SK-N-MC (cell line): ENCODE results near the gene MSH5.

Experiments
- EZH2 ChIP-seq: fragments of 200-600 bp; sonication (generic); IDR thresholded peaks from one replicate; pipeline ENCODE4 v1.6.1; 2017; ENCODE audit warnings: antibody characterized with exemption
- FOXP2 ChIP-seq: optimal IDR thresholded peaks from 2 replicates; pipeline ENCODE3; 2011; ENCODE audit warnings: mild to moderate bottlenecking, moderate library complexity; ENCODE audit not compliant: insufficient read depth; ENCODE audit errors: extremely low read length, control extremely low read depth
- POLR2AphosphoS5 ChIP-seq: IDR thresholded peaks from 2 replicates; pipeline ENCODE4 v1.6.1; 2012; ENCODE audit warnings: mild to moderate bottlenecking, low read depth, low read length, borderline replicate concordance

DNA sequence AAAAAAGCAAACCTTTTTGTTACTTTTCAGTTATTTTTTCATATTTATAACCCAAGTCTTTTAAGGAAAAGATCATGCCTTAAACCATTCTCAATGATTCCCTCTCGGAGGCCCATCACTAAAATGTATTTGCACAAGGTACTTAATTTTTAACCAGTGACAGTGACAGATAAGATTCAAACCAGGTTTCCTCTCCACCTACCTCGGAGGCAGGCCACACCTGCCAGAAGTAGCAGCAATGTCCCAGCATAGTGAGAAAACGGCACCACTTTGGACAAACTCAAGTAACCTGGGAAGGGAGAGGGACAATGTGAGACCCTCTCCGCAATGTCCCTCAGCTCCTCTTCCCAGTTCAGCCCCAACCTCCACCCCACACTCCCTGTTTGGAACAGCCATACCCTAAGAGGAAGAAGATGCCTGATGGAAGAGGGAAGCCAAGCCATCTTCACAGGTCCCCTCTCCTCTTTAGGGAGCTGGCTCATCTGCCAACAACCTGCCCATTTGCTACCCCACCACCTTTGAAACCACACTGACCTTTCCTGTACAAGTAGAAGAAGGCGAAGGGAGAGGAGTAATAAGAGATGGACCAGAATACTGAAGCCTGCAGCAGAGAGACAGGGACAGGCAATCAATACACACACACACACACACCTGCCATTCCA lies 38.9 kb upstream of the MSH5 start:
- TF ChIP-seq POLR2AphosphoS5 (no peak), EZH2 (no peak), FOXP2 (no peak)
